A549 (cell line): ENCODE data around the gene TSR3.

Source experiments
- CBX8 ChIP-seq: fragments of 200-600 bp; sonication (generic); IDR thresholded peaks from 2 replicates; pipeline ENCODE4 v1.6.1; 2016
- CEBPB ChIP-seq, 2 experiments: fragments of >200 bp in 1 of 2; sonication (Bioruptor Twin) in 1 of 2; formaldehyde crosslinking in 1 of 2; IDR thresholded peaks; 2 replicates each; pipeline ENCODE4 v1.6.1; 2012 to 2016
- CHD4 ChIP-seq: fragments of 200-600 bp; sonication (generic); IDR thresholded peaks from 2 replicates; pipeline ENCODE4 v1.6.1; 2016; ENCODE audit warnings: antibody characterized with exemption, mild to moderate bottlenecking, borderline replicate concordance
- CTCF ChIP-seq: fragments of >200 bp; sonication (Bioruptor Twin); formaldehyde crosslinking; IDR thresholded peaks from 3 replicates; pipeline ENCODE4 v1.5.1; 2016
- ELK1 ChIP-seq: fragments of 150-350 bp; IDR thresholded peaks from 2 replicates; pipeline ENCODE4 v1.6.1; 2014; ENCODE audit warnings: low read depth, mild to moderate bottlenecking, low read length
- EP300 ChIP-seq, 2 experiments: fragments of >200 bp; sonication (Bioruptor Twin); formaldehyde crosslinking; IDR thresholded peaks; 2 replicates in 1 of 2; 3 replicates in 1 of 2; pipeline ENCODE4 v1.6.1; 2016 to 2017
- ESRRA ChIP-seq: fragments of 150-350 bp; IDR thresholded peaks from 2 replicates; pipeline ENCODE4 v1.6.1; 2014; ENCODE audit warnings: mild to moderate bottlenecking, low read length, borderline replicate concordance
- JUNB ChIP-seq: fragments of >200 bp; sonication (Bioruptor Twin); formaldehyde crosslinking; IDR thresholded peaks from 2 replicates; pipeline ENCODE4 v1.6.1; 2016
- MAX ChIP-seq: IDR thresholded peaks from 2 replicates; pipeline ENCODE4 v1.6.1; 2012
- MAZ ChIP-seq: fragments of 150-350 bp; IDR thresholded peaks from 2 replicates; pipeline ENCODE4 v1.6.1; 2014; ENCODE audit warnings: antibody characterized with exemption, low read depth, low read length, borderline replicate concordance
- NR3C1 ChIP-seq: fragments of >200 bp; sonication (Bioruptor Twin); formaldehyde crosslinking; IDR thresholded peaks from 3 replicates; pipeline ENCODE4 v1.6.1; 2017
- POLR2A ChIP-seq: IDR thresholded peaks from 2 replicates; pipeline ENCODE4 v1.6.1; 2012; ENCODE audit warnings: mild to moderate bottlenecking, low read length
- REST ChIP-seq: fragments of 200-600 bp; sonication (generic); IDR thresholded peaks from 2 replicates; pipeline ENCODE4 v1.6.1; 2016; ENCODE audit warnings: antibody characterized with exemption, mild to moderate bottlenecking, moderate library complexity

GRCh38 chr16:1320097-1320496, 31.6 kb downstream of the TSR3 start:
- TF ChIP-seq JUNB = no peak
- TF ChIP-seq CTCF = no peak
- TF ChIP-seq CBX8 = no peak
- no peak for TF ChIP-seq CHD4
- TF ChIP-seq POLR2A = no peak
- TF ChIP-seq MAZ = no peak
- TF ChIP-seq REST = no peak
- TF ChIP-seq NR3C1 = no peak
- no peak for TF ChIP-seq CEBPB (IDR thresholded peaks at IDR 0.05)
- TF ChIP-seq ELK1 = no peak
- TF ChIP-seq EP300 (IDR thresholded peaks at IDR 0.05) = no peak
- no peak for TF ChIP-seq MAX
- TF ChIP-seq ESRRA = no peak
